HG03565 (cell line): ENCODE data around the gene ZNF786.
"Not testable (repeated sequence)": the region's sequence is repeated elsewhere in the genome, so short reads cannot be mapped to it uniquely, and the experiment has no call there.

Experiments
- ATAC-seq: cut with Tn5 transposase; IDR thresholded peaks from one replicate; pipeline ENCODE4 v1.9.1; 2021; ENCODE audit warnings: mild to moderate bottlenecking, moderate library complexity; ENCODE audit not compliant: unreplicated experiment

ZNF786 gene

GRCh38 chr7:149031353-149031910 is 59.1 kb downstream of the ZNF786 start:
- ATAC-seq = no peak

GRCh38 chr7:149030439-149030838 is 60.1 kb downstream of the ZNF786 start:
- not testable (repeated sequence) for ATAC-seq

GRCh38 chr7:149028346-149029109 is 62.0 kb downstream of the ZNF786 start, which contains the start of gene PDIA4:
Gene PDIA4, minus strand, starts transcription at chr7:149028505. Its CDS starts 97 bp downstream, at chr7:149028408.
- ATAC-seq = peak; percentile 95

- no peak for ATAC-seq
These were observed 62.7 kb downstream of the ZNF786 start for GRCh38 chr7:149027611-149028345.

- no peak for ATAC-seq
These were observed 63.5 kb downstream of the ZNF786 start for GRCh38 chr7:149027055-149027454.

GRCh38 chr7:149023662-149024061 is 66.9 kb downstream of the ZNF786 start:
- ATAC-seq = no peak

GRCh38 chr7:149022756-149023360 is 67.7 kb downstream of the ZNF786 start:
- no peak for ATAC-seq

- no peak for ATAC-seq
These were observed 68.8 kb downstream of the ZNF786 start for GRCh38 chr7:149021725-149022062.

GRCh38 chr7:149020483-149020882 is 70.0 kb downstream of the ZNF786 start:
- no peak for ATAC-seq
